ENCODE data around the gene RPS17.

RPS17 gene

GRCh38 chr15:82554351-82554750 lies 14.1 kb upstream of the RPS17 start (continued):
- no peak for TF ChIP-seq PATZ1 (CRISPR knock-in tag; IDR thresholded peaks at IDR 0.05; ENCODE audit: borderline replicate concordance)
- no peak for TF ChIP-seq CSRNP3 (CRISPR knock-in tag; IDR thresholded peaks at IDR 0.05)
- no peak for TF ChIP-seq RARB (CRISPR knock-in tag; IDR thresholded peaks at IDR 0.05)
- TF ChIP-seq CSDC2 (CRISPR knock-in tag; IDR thresholded peaks at IDR 0.05), result no peak
- no peak for TF ChIP-seq ZNF8 (CRISPR knock-in tag; IDR thresholded peaks at IDR 0.05)
- no peak for TF ChIP-seq ARNTL (CRISPR knock-in tag; IDR thresholded peaks at IDR 0.05; ENCODE audit: borderline replicate concordance, low read depth)
- no peak for TF ChIP-seq ZFP3 (CRISPR knock-in tag; IDR thresholded peaks at IDR 0.05)
- TF ChIP-seq POU6F1 (CRISPR knock-in tag; IDR thresholded peaks at IDR 0.05; ENCODE audit: borderline replicate concordance, low read depth), result no peak
- TF ChIP-seq PPARA (CRISPR knock-in tag; IDR thresholded peaks at IDR 0.05; ENCODE audit: borderline replicate concordance), result no peak
- no peak for TF ChIP-seq TOX (CRISPR knock-in tag; IDR thresholded peaks at IDR 0.05; ENCODE audit: borderline replicate concordance)

DNA sequence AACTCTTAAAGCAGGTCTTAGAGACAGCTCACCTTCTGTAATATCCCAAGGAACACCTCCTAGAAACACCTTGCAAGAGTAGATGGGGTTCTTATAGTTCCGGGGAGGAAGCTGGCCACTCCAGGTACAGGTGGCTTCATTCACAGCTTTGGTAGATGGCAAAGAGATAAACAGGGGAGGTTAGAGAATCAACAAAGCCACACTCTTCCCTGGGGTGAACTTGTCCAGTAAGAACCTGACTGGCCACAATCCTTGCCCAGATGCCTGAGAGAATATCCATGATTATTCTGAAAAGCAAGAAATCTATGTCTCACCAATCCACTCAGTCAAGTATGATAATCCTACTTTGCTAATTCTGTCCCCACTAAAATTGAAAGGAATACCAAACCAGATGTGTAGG lies 13.6 kb upstream of the RPS17 start:
- TF ChIP-seq TCF4 (CRISPR knock-in tag; IDR thresholded peaks at IDR 0.05; ENCODE audit: borderline replicate concordance) (no peak), CREB5 (CRISPR knock-in tag; IDR thresholded peaks at IDR 0.05; ENCODE audit: low read depth) (no peak), BACH2 (CRISPR knock-in tag; IDR thresholded peaks at IDR 0.05; ENCODE audit: borderline replicate concordance) (no peak), ZNF70 (CRISPR knock-in tag; IDR thresholded peaks at IDR 0.05) (no peak), CSDC2 (CRISPR knock-in tag; IDR thresholded peaks at IDR 0.05) (no peak), GLIS3 (CRISPR knock-in tag; IDR thresholded peaks at IDR 0.05) (no peak), POU6F1 (CRISPR knock-in tag; IDR thresholded peaks at IDR 0.05; ENCODE audit: borderline replicate concordance, low read depth) (no peak), TOX (CRISPR knock-in tag; IDR thresholded peaks at IDR 0.05; ENCODE audit: borderline replicate concordance) (no peak), PATZ1 (CRISPR knock-in tag; IDR thresholded peaks at IDR 0.05; ENCODE audit: borderline replicate concordance) (no peak)
- ATAC-seq, result no peak

DNA sequence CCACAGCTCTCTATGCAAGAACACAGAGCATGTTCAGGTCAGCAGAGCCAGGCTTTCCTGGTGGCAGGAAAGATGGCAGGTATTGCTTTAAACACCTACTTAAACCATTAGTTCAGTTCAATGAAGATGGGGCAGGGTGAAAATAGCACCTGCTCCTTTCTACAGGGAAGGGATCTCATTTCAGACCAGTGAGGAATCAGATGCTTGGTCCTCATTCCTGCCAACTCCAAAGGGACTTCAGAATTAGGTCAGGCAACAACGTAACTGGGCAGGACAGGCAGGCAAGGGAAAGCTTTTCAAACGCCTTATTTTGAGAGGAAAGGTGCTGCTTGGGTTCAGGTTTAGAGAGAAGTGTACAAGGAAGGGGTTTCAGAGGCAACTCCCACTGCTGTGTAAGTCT lies 12.6 kb upstream of the RPS17 start:
- no peak for ATAC-seq
- TF ChIP-seq ZC3H10 (CRISPR knock-in tag; IDR thresholded peaks at IDR 0.05) (no peak), ZNF70 (CRISPR knock-in tag; IDR thresholded peaks at IDR 0.05) (no peak), ZFP30 (CRISPR knock-in tag; IDR thresholded peaks at IDR 0.05) (no peak), ISL1 (CRISPR knock-in tag; IDR thresholded peaks at IDR 0.05) (no peak), ZNF8 (CRISPR knock-in tag; IDR thresholded peaks at IDR 0.05) (no peak), TOX (CRISPR knock-in tag; IDR thresholded peaks at IDR 0.05; ENCODE audit: borderline replicate concordance) (no peak), PPARA (CRISPR knock-in tag; IDR thresholded peaks at IDR 0.05; ENCODE audit: borderline replicate concordance) (no peak)
